Endothelial cell of umbilical vein (primary cell): ENCODE results near the gene AGBL4.

Source experiments
- CTCF ChIP-seq, 2 donors: IDR thresholded peaks; 1 replicate in 1 of 2; 2 replicates in 1 of 2; pipeline ENCODE4 v1.5.1; 2011; ENCODE audit warnings: low read length in 2 of 2, mild to moderate bottlenecking in 2 of 2, moderate library complexity in 2 of 2, control low read depth in 1 of 2, inconsistent platforms in 1 of 2, low read depth in 1 of 2; ENCODE audit not compliant: insufficient read depth in 1 of 2; ENCODE audit errors: extremely low read depth in 1 of 2
- EZH2 ChIP-seq: IDR thresholded peaks from 2 replicates; pipeline ENCODE4 v1.6.1; 2012; ENCODE audit warnings: borderline replicate concordance, low read depth, mild to moderate bottlenecking, moderate library complexity, low read length, inconsistent platforms; ENCODE audit not compliant: severe bottlenecking
- JUN ChIP-seq: IDR thresholded peaks from 2 replicates; pipeline ENCODE4 v1.6.1; 2011; ENCODE audit warnings: borderline replicate concordance, low read depth; ENCODE audit not compliant: insufficient read length, insufficient read depth
- POLR2A ChIP-seq: IDR thresholded peaks from 2 replicates; pipeline ENCODE4 v1.6.1; 2012; ENCODE audit warnings: low read depth, mild to moderate bottlenecking, control low read depth, low read length
- POLR2AphosphoS5 ChIP-seq: IDR thresholded peaks from 2 replicates; pipeline ENCODE4 v1.6.1; 2012; ENCODE audit warnings: low read depth, mild to moderate bottlenecking, control low read depth, low read length, moderate library complexity; ENCODE audit not compliant: insufficient read depth

DNA sequence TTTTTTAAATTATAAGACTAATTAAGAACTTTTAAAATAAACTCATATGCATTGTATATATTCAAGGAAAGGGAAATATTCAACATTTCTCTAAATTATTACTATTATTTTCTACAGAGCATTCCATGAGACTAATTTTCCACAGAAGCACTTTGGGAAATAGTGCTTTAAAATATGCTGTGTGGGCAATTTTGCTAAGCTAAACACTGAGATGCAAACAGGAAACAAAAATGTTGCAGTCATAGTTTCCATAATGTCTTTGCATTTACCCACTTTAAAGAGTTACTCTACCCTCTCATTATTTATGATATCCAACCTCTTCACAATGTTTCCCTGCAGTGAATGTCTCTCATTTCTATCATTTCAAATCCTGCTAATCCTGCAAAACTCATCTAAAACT is 977.4 kb downstream of the AGBL4 start:
- no peak for TF ChIP-seq CTCF (IDR thresholded peaks at IDR 0.05; ENCODE audit: extremely low read depth in 1 of 2, insufficient read depth in 1 of 2, low read depth in 1 of 2, low read length in 2 of 2)
- no peak for TF ChIP-seq POLR2AphosphoS5
- no peak for TF ChIP-seq JUN
- TF ChIP-seq POLR2A, result no peak
- TF ChIP-seq EZH2, result no peak
